ENCODE data around the gene PLXNA1. TPM values are rescaled to one million over a fixed set of nuclear protein-coding genes. Genes with fewer than 3 reads are reported as not detected.

The PLXNA1 gene
- total RNA-seq, 1 experiment from 2014 or later, result 30.3 TPM

DNA sequence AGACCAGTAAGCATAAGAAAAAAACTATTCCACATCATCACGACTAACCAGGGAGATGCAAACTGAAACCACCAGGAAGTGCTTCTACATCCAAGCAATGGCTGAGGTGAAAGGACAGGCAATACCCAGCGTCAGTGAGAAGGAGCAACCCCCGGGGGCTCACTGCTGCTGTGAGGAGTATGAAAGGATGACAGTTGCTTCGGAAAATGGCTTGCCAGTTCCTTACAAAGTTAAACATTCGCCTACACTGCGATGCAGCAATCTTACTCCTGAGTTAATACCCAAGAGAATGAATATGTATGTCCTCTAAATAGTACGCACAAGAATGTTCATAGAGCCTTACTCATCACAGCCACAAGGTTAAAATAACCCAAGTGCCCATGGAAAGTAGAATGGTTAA is 13.3 kb upstream of the PLXNA1 start:
- intact Hi-C loops (cut with micrococcal nuclease), result no loop called here
- H3K27me3 ChIP-seq (ENCODE audit: insufficient read depth, low read length), result no peaks in the 10 kb centered on the region; the same call in 1 of the 2 replicates
- no peaks in the 10 kb centered on the region for H4K20me1 ChIP-seq (ENCODE audit: insufficient read depth)
- BruUV-seq (replicated peaks), result no TSS peak
- H2AFZ ChIP-seq (ENCODE audit: low read depth, low read length, poor library complexity, severe bottlenecking), result no peak overlapping the region
- no peak for DNase-seq (ENCODE audit: low read depth, low spot score)
- no peak overlapping the region for H3K4me2 ChIP-seq (ENCODE audit: low read length)
- H3K4me1 ChIP-seq (ENCODE audit: control insufficient read depth in 1 of 2, insufficient read depth in 2 of 2, low read length in 2 of 2), result no peaks in the 10 kb centered on the region
- H3K79me2 ChIP-seq (ENCODE audit: insufficient read depth, low read length), result no peaks in the 10 kb centered on the region
- H3K27ac ChIP-seq (ENCODE audit: low read depth, low read length), result no peak overlapping the region
- H3K9me3 ChIP-seq (ENCODE audit: control insufficient read depth in 1 of 2, insufficient read depth in 1 of 2, low read depth in 1 of 2, low read length in 2 of 2), result peaks cover under 1 to 6% of the 10 kb centered on the region in 2 experiments; a peak in 3 of 4 replicates
- H3K9ac ChIP-seq (ENCODE audit: low read length), result no peak overlapping the region
- no peaks in the 10 kb centered on the region for H3K36me3 ChIP-seq (ENCODE audit: control insufficient read depth in 1 of 2, insufficient read depth in 2 of 2, low read length in 2 of 2)
- no peak overlapping the region for H3K4me3 ChIP-seq (replicated peaks in 1 of 2; ENCODE audit: low read depth in 1 of 2, low read length in 2 of 2)
- TF ChIP-seq SP1 (IDR thresholded peaks at IDR 0.05; ENCODE audit: low read depth), result no peak
- no peak for TF ChIP-seq CBX3 (IDR thresholded peaks at IDR 0.05; ENCODE audit: low read depth)
- TF ChIP-seq RAD21 (IDR thresholded peaks at IDR 0.05; ENCODE audit: low read depth), result no peak
- TF ChIP-seq, protein P1, sequence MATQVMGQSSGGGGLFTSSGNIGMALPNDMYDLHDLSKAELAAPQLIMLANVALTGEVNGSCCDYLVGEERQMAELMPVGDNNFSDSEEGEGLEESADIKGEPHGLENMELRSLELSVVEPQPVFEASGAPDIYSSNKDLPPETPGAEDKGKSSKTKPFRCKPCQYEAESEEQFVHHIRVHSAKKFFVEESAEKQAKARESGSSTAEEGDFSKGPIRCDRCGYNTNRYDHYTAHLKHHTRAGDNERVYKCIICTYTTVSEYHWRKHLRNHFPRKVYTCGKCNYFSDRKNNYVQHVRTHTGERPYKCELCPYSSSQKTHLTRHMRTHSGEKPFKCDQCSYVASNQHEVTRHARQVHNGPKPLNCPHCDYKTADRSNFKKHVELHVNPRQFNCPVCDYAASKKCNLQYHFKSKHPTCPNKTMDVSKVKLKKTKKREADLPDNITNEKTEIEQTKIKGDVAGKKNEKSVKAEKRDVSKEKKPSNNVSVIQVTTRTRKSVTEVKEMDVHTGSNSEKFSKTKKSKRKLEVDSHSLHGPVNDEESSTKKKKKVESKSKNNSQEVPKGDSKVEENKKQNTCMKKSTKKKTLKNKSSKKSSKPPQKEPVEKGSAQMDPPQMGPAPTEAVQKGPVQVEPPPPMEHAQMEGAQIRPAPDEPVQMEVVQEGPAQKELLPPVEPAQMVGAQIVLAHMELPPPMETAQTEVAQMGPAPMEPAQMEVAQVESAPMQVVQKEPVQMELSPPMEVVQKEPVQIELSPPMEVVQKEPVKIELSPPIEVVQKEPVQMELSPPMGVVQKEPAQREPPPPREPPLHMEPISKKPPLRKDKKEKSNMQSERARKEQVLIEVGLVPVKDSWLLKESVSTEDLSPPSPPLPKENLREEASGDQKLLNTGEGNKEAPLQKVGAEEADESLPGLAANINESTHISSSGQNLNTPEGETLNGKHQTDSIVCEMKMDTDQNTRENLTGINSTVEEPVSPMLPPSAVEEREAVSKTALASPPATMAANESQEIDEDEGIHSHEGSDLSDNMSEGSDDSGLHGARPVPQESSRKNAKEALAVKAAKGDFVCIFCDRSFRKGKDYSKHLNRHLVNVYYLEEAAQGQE (IDR thresholded peaks at IDR 0.05; ENCODE audit: low read depth), result no peak
- no peak for TF ChIP-seq JUND (IDR thresholded peaks at IDR 0.05)
- TF ChIP-seq FOSL1 (IDR thresholded peaks at IDR 0.05; ENCODE audit: low read depth), result no peak
- TF ChIP-seq, protein P2, sequence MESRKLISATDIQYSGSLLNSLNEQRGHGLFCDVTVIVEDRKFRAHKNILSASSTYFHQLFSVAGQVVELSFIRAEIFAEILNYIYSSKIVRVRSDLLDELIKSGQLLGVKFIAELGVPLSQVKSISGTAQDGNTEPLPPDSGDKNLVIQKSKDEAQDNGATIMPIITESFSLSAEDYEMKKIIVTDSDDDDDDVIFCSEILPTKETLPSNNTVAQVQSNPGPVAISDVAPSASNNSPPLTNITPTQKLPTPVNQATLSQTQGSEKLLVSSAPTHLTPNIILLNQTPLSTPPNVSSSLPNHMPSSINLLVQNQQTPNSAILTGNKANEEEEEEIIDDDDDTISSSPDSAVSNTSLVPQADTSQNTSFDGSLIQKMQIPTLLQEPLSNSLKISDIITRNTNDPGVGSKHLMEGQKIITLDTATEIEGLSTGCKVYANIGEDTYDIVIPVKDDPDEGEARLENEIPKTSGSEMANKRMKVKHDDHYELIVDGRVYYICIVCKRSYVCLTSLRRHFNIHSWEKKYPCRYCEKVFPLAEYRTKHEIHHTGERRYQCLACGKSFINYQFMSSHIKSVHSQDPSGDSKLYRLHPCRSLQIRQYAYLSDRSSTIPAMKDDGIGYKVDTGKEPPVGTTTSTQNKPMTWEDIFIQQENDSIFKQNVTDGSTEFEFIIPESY (IDR thresholded peaks at IDR 0.05; ENCODE audit: extremely low read depth, insufficient replicate concordance, low read length), result no peak
- TF ChIP-seq POLR2A (IDR thresholded peaks at IDR 0.05; ENCODE audit: borderline replicate concordance, extremely low read depth, insufficient read depth, insufficient read length), result no peak
- TF ChIP-seq POLR2AphosphoS5 (IDR thresholded peaks at IDR 0.05; ENCODE audit: low read depth, low read length), result no peak
- no peak for TF ChIP-seq EGR1 (IDR thresholded peaks at IDR 0.05; ENCODE audit: low read depth)
- TF ChIP-seq, protein P3, sequence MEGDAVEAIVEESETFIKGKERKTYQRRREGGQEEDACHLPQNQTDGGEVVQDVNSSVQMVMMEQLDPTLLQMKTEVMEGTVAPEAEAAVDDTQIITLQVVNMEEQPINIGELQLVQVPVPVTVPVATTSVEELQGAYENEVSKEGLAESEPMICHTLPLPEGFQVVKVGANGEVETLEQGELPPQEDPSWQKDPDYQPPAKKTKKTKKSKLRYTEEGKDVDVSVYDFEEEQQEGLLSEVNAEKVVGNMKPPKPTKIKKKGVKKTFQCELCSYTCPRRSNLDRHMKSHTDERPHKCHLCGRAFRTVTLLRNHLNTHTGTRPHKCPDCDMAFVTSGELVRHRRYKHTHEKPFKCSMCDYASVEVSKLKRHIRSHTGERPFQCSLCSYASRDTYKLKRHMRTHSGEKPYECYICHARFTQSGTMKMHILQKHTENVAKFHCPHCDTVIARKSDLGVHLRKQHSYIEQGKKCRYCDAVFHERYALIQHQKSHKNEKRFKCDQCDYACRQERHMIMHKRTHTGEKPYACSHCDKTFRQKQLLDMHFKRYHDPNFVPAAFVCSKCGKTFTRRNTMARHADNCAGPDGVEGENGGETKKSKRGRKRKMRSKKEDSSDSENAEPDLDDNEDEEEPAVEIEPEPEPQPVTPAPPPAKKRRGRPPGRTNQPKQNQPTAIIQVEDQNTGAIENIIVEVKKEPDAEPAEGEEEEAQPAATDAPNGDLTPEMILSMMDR (IDR thresholded peaks at IDR 0.05 in 2 of 3, conservative IDR thresholded peaks at IDR 0.05 in 1 of 3; ENCODE audit: borderline replicate concordance in 1 of 3, insufficient read depth in 1 of 3, low read depth in 2 of 3, low read length in 2 of 3), result no peak
- no peak for TF ChIP-seq ELF1 (IDR thresholded peaks at IDR 0.05; ENCODE audit: borderline replicate concordance, low read depth)
- TF ChIP-seq SIN3A (IDR thresholded peaks at IDR 0.05; ENCODE audit: low read depth), result no peak
- TF ChIP-seq, protein P4, sequence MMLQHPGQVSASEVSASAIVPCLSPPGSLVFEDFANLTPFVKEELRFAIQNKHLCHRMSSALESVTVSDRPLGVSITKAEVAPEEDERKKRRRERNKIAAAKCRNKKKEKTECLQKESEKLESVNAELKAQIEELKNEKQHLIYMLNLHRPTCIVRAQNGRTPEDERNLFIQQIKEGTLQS (IDR thresholded peaks at IDR 0.05), result no peak
- no peak for ATAC-seq
- no peaks in the 10 kb centered on the region for H3K9me2 ChIP-seq (ENCODE audit: insufficient read depth)
- CTCF ChIA-PET, result interaction anchor here (1.5 kb wide), 1 partner anchor 13 kb away, joined by 5 read pairs; the partner anchor contains the start of gene PLXNA1
- POLR2A ChIA-PET, result no interaction called here
- RAD21 ChIA-PET (ENCODE audit: low non-redundant PET in 1 of 2, low total read pairs in 2 of 2, uncharacterized antibody in 2 of 2, unreplicated experiment in 2 of 2), result no interaction called here
